Fibroblast of skin of back (primary cell): ENCODE measurements around the gene ARF3.
A peak's percentile ranks its signal among the peaks of the same experiment; 100 is the strongest.
"Not testable (repeated sequence)": the region's sequence is repeated elsewhere in the genome, so short reads cannot be mapped to it uniquely, and the experiment has no call there.

Experiments
- DNase-seq: peaks from one replicate; pipeline ENCODE4 v3.0.0-alpha.2; 2013

Gene ARF3

GRCh38 chr12:48925304-48926011 lies 31.8 kb downstream of the ARF3 start, which contains the start of gene FKBP11:
TSS of gene FKBP11 (minus strand) at chr12:48925492. CDS start at chr12:48925428, 64 bp downstream.
- peak; percentile 57 for DNase-seq

- peak; percentile 43 for DNase-seq
These were observed 32.5 kb downstream of the ARF3 start for GRCh38 chr12:48924617-48925303.

GRCh38 chr12:48923117-48923516 lies 34.2 kb downstream of the ARF3 start:
- no peak for DNase-seq

- DNase-seq = no peak
These were observed 39.3 kb downstream of the ARF3 start for GRCh38 chr12:48917857-48918537.

- DNase-seq = no peak
These were observed 47.1 kb downstream of the ARF3 start for GRCh38 chr12:48910196-48910595.

- DNase-seq = not testable (repeated sequence)
These were observed 47.6 kb downstream of the ARF3 start for GRCh38 chr12:48909698-48910097.

GRCh38 chr12:48907245-48907644 lies 50.0 kb downstream of the ARF3 start:
- DNase-seq = no peak

- peak; percentile 88 for DNase-seq
These were observed 53.3 kb downstream of the ARF3 start for GRCh38 chr12:48903982-48904411.

GRCh38 chr12:48903363-48903981 lies 53.8 kb downstream of the ARF3 start:
- DNase-seq = no peak

GRCh38 chr12:48901278-48901677 lies 56.0 kb downstream of the ARF3 start:
- DNase-seq = no peak

GRCh38 chr12:48899651-48900050 lies 57.6 kb downstream of the ARF3 start:
- DNase-seq = no peak

- DNase-seq = no peak
These were observed 63.0 kb downstream of the ARF3 start for GRCh38 chr12:48894271-48894670.

GRCh38 chr12:48890657-48891418 lies 66.4 kb downstream of the ARF3 start:
- DNase-seq = peak; percentile 71

GRCh38 chr12:48889679-48890078 lies 67.6 kb downstream of the ARF3 start:
- no peak for DNase-seq
